ENCODE data around the gene ADRM1.

DNA sequence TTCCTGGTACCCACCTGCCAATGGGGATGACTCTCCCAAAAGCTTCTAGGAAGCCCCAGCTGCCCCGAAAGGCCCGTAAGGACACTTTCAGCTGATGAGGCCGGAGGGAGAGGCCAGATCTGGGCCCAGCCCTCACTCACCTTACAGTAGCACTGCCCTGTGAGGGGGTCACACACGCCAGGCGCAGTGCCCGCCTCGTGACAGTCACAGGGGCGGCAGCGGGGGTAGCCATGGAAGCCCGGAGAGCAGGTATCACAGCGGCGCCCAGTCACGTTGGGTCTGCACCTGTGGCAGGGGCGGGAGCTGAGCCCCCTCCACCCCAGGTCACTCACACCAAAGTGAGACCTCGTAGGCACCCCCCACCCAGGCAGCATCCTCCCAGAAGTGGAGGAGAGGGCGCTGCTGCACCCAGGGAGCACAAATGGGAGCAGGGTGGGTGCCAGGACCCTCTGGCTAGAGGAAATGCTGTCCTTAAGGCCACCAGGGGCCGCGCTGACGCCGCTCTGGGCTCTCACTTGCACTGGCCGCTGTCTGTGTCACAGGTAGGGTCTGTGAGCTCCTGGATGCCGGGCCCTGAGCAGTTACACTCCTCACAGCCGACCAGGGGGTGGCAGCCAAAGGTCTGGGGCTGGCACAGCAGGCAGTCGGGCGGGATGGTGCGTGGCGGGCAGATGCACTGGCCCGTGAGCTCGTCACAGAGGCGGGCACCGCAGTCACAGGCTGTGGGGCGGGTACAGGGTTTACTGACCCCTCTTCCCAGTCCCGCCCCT, 25.1 kb downstream of the ADRM1 start:
- TF ChIP-seq ZSCAN29 (IDR thresholded peaks at IDR 0.05) (no peak), EP300 (IDR thresholded peaks at IDR 0.05; ENCODE audit: borderline replicate concordance in 1 of 2, control insufficient read depth in 1 of 2, low read depth in 2 of 2, low read length in 2 of 2) (no peak), CTCF (IDR thresholded peaks at IDR 0.05 in 2 of 3, conservative IDR thresholded peaks at IDR 0.05 in 1 of 3; ENCODE audit: control insufficient read depth in 2 of 3, extremely low read depth in 1 of 3, insufficient read depth in 1 of 3, low read depth in 3 of 3, low read length in 3 of 3) (no peak), ZNF274 (IDR thresholded peaks at IDR 0.05; ENCODE audit: insufficient read depth, insufficient read length) (no peak), GABPA (IDR thresholded peaks at IDR 0.05; ENCODE audit: low read depth) (no peak), CHD2 (IDR thresholded peaks at IDR 0.05; ENCODE audit: borderline replicate concordance, low read depth, low read length) (no peak), RAD21 (IDR thresholded peaks at IDR 0.05; ENCODE audit: insufficient read depth, low read depth, low read length) (no peak)
